Hepatocyte (in vitro differentiated cells): ENCODE data around the gene PACS1. TPM values are rescaled to one million over a fixed set of nuclear protein-coding genes. Genes with fewer than 3 reads are reported as not detected.

ENCODE experiments used
- DNase-seq: peaks from one replicate; pipeline ENCODE4 v3.0.0-alpha.2; 2016; ENCODE audit warnings: low spot score
- H2AFZ ChIP-seq: fragments of 200-600 bp; sonication (generic); 2 replicates; pipeline ENCODE4 v1.6.0; 2016; ENCODE audit warnings: antibody characterized with exemption, mild to moderate bottlenecking
- H3K27ac ChIP-seq: fragments of 200-600 bp; sonication (generic); 2 replicates; pipeline ENCODE4 v1.5.1; 2016; ENCODE audit warnings: mild to moderate bottlenecking
- H3K27me3 ChIP-seq: fragments of 200-600 bp; sonication (generic); 2 replicates; pipeline ENCODE4 v1.6.1; 2016
- H3K36me3 ChIP-seq: fragments of 200-600 bp; sonication (generic); replicated peaks from 2 replicates; pipeline ENCODE4 v1.5.1; 2016; ENCODE audit warnings: low read depth; ENCODE audit not compliant: insufficient read depth
- H3K4me1 ChIP-seq: fragments of 200-600 bp; sonication (generic); 2 replicates; pipeline ENCODE4 v1.5.1; 2016; ENCODE audit warnings: mild to moderate bottlenecking, moderate library complexity; ENCODE audit not compliant: insufficient read depth
- H3K4me2 ChIP-seq: fragments of 200-600 bp; sonication (generic); 2 replicates; pipeline ENCODE4 v1.6.0; 2016
- H3K4me3 ChIP-seq: fragments of 200-600 bp; sonication (generic); 2 replicates; pipeline ENCODE4 v1.5.1; 2016; ENCODE audit warnings: mild to moderate bottlenecking
- H3K79me2 ChIP-seq: fragments of 200-600 bp; sonication (generic); 2 replicates; pipeline ENCODE4 v1.6.0; 2017; ENCODE audit warnings: mild to moderate bottlenecking
- H3K9me2 ChIP-seq: fragments of 200-600 bp; sonication (generic); replicated peaks from 2 replicates; pipeline ENCODE4 v1.6.0; 2017; ENCODE audit warnings: mild to moderate bottlenecking; ENCODE audit not compliant: insufficient read depth
- H3K9me3 ChIP-seq: fragments of 200-600 bp; sonication (generic); 2 replicates; pipeline ENCODE4 v1.5.1; 2016; ENCODE audit warnings: low read depth, mild to moderate bottlenecking
- H4K20me1 ChIP-seq: fragments of 200-600 bp; sonication (generic); 2 replicates; pipeline ENCODE4 v1.6.0; 2016; ENCODE audit warnings: mild to moderate bottlenecking; ENCODE audit not compliant: insufficient read depth, poor library complexity, severe bottlenecking
- EZH2 ChIP-seq: fragments of 200-600 bp; sonication (generic); IDR thresholded peaks from 2 replicates; pipeline ENCODE4 v1.6.1; 2016; ENCODE audit warnings: antibody characterized with exemption, mild to moderate bottlenecking, borderline replicate concordance
- EZH2phosphoT487 ChIP-seq: fragments of 200-600 bp; sonication (generic); IDR thresholded peaks from one replicate; pipeline ENCODE4 v1.6.1; 2018; ENCODE audit warnings: antibody characterized with exemption, mild to moderate bottlenecking, low read depth, moderate library complexity; ENCODE audit not compliant: unreplicated experiment, severe bottlenecking
- WGBS: methylation state at CpG from one replicate; pipeline ENCODE4 v1.1.6; 2016; ENCODE audit warnings: low lambda C conversion rate; ENCODE audit errors: missing lambda C conversion rate; 5-methylcytosine and 5-hydroxymethylcytosine counted together
- polyA plus RNA-seq: library from polyadenylated mRNA; unstranded; fragments of >200 nt; fragmentation: Nextera tagmentation; extraction: Ambion mirVana; gene quantifications from 2 replicates; pipeline ENCODE4 v1.2.1, GENCODE V29; 2016
- total RNA-seq: library from RNA; depleted of rRNA; stranded (reverse); fragments of >200 nt; gene quantifications from 2 replicates; pipeline ENCODE4 v1.2.3, GENCODE V29; 2014
- TF ChIP-seq, protein P1 (sequence below): fragments of 200-600 bp; sonication (generic); IDR thresholded peaks from 2 replicates; pipeline ENCODE4 v1.5.1; 2016; ENCODE audit warnings: antibody characterized with exemption, mild to moderate bottlenecking; ENCODE audit not compliant: poor library complexity

The PACS1 gene
- total and polyA plus RNA-seq, 2 experiments from 2014 or later: 28.2 to 71.5 TPM

GRCh38 chr11:66061268-66061667 is 8.8 kb upstream of the PACS1 start:
- 92% methylated on average over 6 of the region's 6 CpGs for WGBS
- DNase-seq: no peak

GRCh38 chr11:66062408-66062807 is 7.7 kb upstream of the PACS1 start:
- Histone ChIP-seq H3K27me3 (no peaks in the 10 kb centered on the region), H2AFZ (no peak overlapping the region), H3K4me2 (no peak overlapping the region), H3K4me3 (no peak overlapping the region), H3K79me2 (peaks cover 34% of the 10 kb centered on the region), H4K20me1 (no peaks in the 10 kb centered on the region), H3K36me3 (peaks cover 10% of the 10 kb centered on the region), H3K27ac (no peak overlapping the region), H3K9me3 (no peaks in the 10 kb centered on the region), H3K9me2 (no peaks in the 10 kb centered on the region), H3K4me1 (no peaks in the 10 kb centered on the region)
- no peak for TF ChIP-seq EZH2phosphoT487
- TF ChIP-seq EZH2: no peak
- TF ChIP-seq, protein P1, sequence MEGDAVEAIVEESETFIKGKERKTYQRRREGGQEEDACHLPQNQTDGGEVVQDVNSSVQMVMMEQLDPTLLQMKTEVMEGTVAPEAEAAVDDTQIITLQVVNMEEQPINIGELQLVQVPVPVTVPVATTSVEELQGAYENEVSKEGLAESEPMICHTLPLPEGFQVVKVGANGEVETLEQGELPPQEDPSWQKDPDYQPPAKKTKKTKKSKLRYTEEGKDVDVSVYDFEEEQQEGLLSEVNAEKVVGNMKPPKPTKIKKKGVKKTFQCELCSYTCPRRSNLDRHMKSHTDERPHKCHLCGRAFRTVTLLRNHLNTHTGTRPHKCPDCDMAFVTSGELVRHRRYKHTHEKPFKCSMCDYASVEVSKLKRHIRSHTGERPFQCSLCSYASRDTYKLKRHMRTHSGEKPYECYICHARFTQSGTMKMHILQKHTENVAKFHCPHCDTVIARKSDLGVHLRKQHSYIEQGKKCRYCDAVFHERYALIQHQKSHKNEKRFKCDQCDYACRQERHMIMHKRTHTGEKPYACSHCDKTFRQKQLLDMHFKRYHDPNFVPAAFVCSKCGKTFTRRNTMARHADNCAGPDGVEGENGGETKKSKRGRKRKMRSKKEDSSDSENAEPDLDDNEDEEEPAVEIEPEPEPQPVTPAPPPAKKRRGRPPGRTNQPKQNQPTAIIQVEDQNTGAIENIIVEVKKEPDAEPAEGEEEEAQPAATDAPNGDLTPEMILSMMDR: no peak
- no peak for DNase-seq
- WGBS: 92% methylated on average over 2 of the region's 2 CpGs

More at GRCh38 chr11:66061268-66061667, 8.8 kb upstream of the PACS1 start:
- Histone ChIP-seq H3K4me2 (no peak overlapping the region), H3K79me2 (peaks cover 43% of the 10 kb centered on the region), H3K4me3 (no peak overlapping the region), H3K27me3 (no peaks in the 10 kb centered on the region), H3K27ac (no peak overlapping the region), H3K4me1 (no peaks in the 10 kb centered on the region), H3K9me2 (no peaks in the 10 kb centered on the region), H2AFZ (no peak overlapping the region), H3K36me3 (peaks cover 11% of the 10 kb centered on the region), H4K20me1 (no peaks in the 10 kb centered on the region), H3K9me3 (no peaks in the 10 kb centered on the region)
- TF ChIP-seq EZH2phosphoT487: no peak
- no peak for TF ChIP-seq EZH2
- TF ChIP-seq, protein P1: no peak

- no peaks in the 10 kb centered on the region for H3K27me3 ChIP-seq
- no peaks in the 10 kb centered on the region for H4K20me1 ChIP-seq
- peaks cover 3% of the 10 kb centered on the region for H3K4me1 ChIP-seq
- no peak overlapping the region for H2AFZ ChIP-seq
- H3K36me3 ChIP-seq: peaks cover 10% of the 10 kb centered on the region
- no peak for DNase-seq
- 98% methylated on average over 2 of the region's 2 CpGs for WGBS
- H3K9me2 ChIP-seq: no peaks in the 10 kb centered on the region
- TF ChIP-seq, protein P1: no peak
- TF ChIP-seq EZH2: no peak
- no peak for TF ChIP-seq EZH2phosphoT487
- peaks cover 27% of the 10 kb centered on the region for H3K79me2 ChIP-seq
- no peak overlapping the region for H3K4me3 ChIP-seq
- H3K27ac ChIP-seq: no peak overlapping the region
- H3K4me2 ChIP-seq: no peak overlapping the region
- H3K9me3 ChIP-seq: no peaks in the 10 kb centered on the region
These were observed 6.2 kb upstream of the PACS1 start for GRCh38 chr11:66063900-66064299.

GRCh38 chr11:66064571-66064970 is 5.5 kb upstream of the PACS1 start:
- WGBS: 95% methylated on average over 1 of the region's 1 CpG
- H3K36me3 ChIP-seq: peaks cover 10% of the 10 kb centered on the region
- H3K9me2 ChIP-seq: no peaks in the 10 kb centered on the region
- H3K79me2 ChIP-seq: peaks cover 27% of the 10 kb centered on the region
- peaks cover 10% of the 10 kb centered on the region for H3K4me1 ChIP-seq
- H4K20me1 ChIP-seq: no peaks in the 10 kb centered on the region
- H3K27ac ChIP-seq: no peak overlapping the region
- no peak overlapping the region for H3K4me2 ChIP-seq
- H3K27me3 ChIP-seq: no peaks in the 10 kb centered on the region
- H2AFZ ChIP-seq: no peak overlapping the region
- H3K4me3 ChIP-seq: no peak overlapping the region
- DNase-seq: no peak
- H3K9me3 ChIP-seq: no peaks in the 10 kb centered on the region
- TF ChIP-seq EZH2: no peak
- TF ChIP-seq EZH2phosphoT487: no peak
- TF ChIP-seq, protein P1: no peak
